ENCODE results near the gene PTPRF. TPM values are rescaled to one million over a fixed set of nuclear protein-coding genes. Genes with fewer than 3 reads are reported as not detected.
A peak's percentile ranks its signal among the peaks of the same experiment; 100 is the strongest.
"Not testable (repeated sequence)": the region's sequence is repeated elsewhere in the genome, so short reads cannot be mapped to it uniquely, and the experiment has no call there.

The PTPRF gene
- total and polyA plus RNA-seq, 3 experiments from 2014 or later, result 0.39 to 0.47 TPM; not detected in 1

DNA sequence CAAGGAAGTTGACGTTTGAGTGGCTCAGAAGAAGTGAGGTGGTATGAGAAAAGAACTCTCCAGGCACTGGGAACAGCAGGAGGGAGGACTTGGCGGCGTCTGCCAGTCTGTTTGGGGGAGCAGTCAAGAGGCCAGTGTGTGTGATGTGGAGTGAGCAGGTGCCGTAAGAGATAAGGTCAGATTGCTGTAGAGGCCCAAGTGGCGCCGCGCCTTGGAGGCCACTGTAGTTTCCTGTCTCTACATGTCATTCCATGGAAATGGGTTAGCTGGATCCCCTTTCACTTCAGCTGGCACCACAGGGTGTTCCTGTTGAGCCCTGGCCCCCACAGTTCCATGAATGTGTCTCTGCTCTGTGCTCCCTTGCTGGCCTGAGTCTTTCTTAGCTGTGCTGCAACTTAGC is 35.5 kb upstream of the PTPRF start:
- Mint-ChIP-seq H3K4me3 (no peak overlapping the region), H3K27ac (no peak overlapping the region), H3K9me3 (peaks cover 9 to 19% (median 12%) of the 10 kb centered on the region in 5 donors), H3K27me3 (peaks cover 13 to 38% of the 10 kb centered on the region in 2 donors), H3K36me3 (peaks cover 0 to 14% (median 0%) of the 10 kb centered on the region in 3 donors), H3K4me1 (no peaks in the 10 kb centered on the region)
- no peak overlapping the region for H3K4me3 ChIP-seq (ENCODE audit: low read length)
- no peaks in the 10 kb centered on the region for H3K27me3 ChIP-seq (ENCODE audit: insufficient read depth, low read length, poor library complexity, severe bottlenecking)
- H3K9me3 ChIP-seq (ENCODE audit: low read length), result no peaks in the 10 kb centered on the region
- H3K27ac ChIP-seq (ENCODE audit: low read depth, low read length), result no peak overlapping the region
- H3K4me1 ChIP-seq (ENCODE audit: insufficient read depth, low read length), result no peaks in the 10 kb centered on the region
- POLR2A ChIA-PET, result no interaction called here
- no peaks in the 10 kb centered on the region for H3K36me3 ChIP-seq (ENCODE audit: insufficient read depth, low read length)
- CTCF ChIA-PET, result no interaction called here
- no peak for DNase-seq

DNA sequence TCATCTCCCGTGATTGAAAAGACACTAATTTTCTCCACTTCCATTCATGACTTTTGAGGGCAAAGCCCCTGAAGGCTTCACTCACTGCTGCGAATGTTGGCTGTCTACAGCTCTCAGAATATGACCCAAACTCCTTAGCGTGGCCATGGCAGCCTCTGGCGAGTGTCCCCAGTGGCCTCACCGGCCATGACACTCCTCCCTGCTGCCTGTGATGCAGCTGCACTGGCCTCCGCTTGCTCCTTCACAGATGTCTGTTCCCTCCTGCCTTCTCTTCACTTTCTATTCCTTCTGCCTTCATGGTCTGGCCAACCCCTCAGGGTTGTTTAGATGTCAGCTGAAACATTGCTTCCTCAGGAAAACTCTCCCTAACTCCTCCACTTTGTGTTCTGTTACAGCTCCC is 30.8 kb upstream of the PTPRF start:
- peaks cover 12 to 46% of the 10 kb centered on the region in 2 donors for H3K27me3 Mint-ChIP-seq
- H3K4me1 Mint-ChIP-seq, result no peaks in the 10 kb centered on the region
- Histone ChIP-seq H3K36me3 (ENCODE audit: insufficient read depth, low read length) (no peaks in the 10 kb centered on the region), H3K4me1 (ENCODE audit: insufficient read depth, low read length) (no peaks in the 10 kb centered on the region), H3K4me3 (ENCODE audit: low read length) (no peak overlapping the region), H3K27ac (ENCODE audit: low read depth, low read length) (no peak overlapping the region), H3K27me3 (ENCODE audit: insufficient read depth, low read length, poor library complexity, severe bottlenecking) (no peaks in the 10 kb centered on the region), H3K9me3 (ENCODE audit: low read length) (no peaks in the 10 kb centered on the region)
- CTCF ChIA-PET, result no interaction called here
- H3K27ac Mint-ChIP-seq, result no peak overlapping the region
- H3K36me3 Mint-ChIP-seq, result no peaks in the 10 kb centered on the region
- H3K9me3 Mint-ChIP-seq, result no peaks in the 10 kb centered on the region
- DNase-seq, result no peak
- no peak overlapping the region for H3K4me3 Mint-ChIP-seq
- POLR2A ChIA-PET, result no interaction called here

DNA sequence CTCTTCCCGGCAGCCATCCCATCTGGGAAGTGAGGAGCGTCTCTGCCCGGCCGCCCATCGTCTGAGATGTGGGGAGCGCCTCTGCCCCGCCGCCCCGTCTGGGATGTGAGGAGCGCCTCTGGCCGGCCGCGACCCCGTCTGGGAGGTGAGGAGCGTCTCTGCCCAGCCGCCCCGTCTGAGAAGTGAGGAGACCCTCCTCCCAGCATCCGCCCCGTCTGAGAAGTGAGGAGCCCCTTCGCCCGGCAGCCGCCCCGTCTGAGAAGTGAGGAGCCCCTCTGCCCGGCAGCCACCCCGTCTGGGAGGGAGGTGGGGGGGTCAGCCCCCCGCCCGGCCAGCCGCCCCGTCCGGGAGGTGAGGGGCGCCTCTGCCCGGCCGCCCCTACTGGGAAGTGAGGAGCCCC is 28.9 kb upstream of the PTPRF start:
- H3K27ac Mint-ChIP-seq; H3K27me3 ChIP-seq (ENCODE audit: insufficient read depth, low read length, poor library complexity, severe bottlenecking); H3K36me3 Mint-ChIP-seq; H3K4me3 Mint-ChIP-seq; H3K27ac ChIP-seq (ENCODE audit: low read depth, low read length); H3K4me1 Mint-ChIP-seq; H3K9me3 ChIP-seq (ENCODE audit: low read length); H3K4me3 ChIP-seq (ENCODE audit: low read length); CTCF ChIA-PET; DNase-seq; H3K4me1 ChIP-seq (ENCODE audit: insufficient read depth, low read length); H3K9me3 Mint-ChIP-seq; H3K36me3 ChIP-seq (ENCODE audit: insufficient read depth, low read length); POLR2A ChIA-PET: not testable (repeated sequence)
- peaks cover 15 to 43% of the 10 kb centered on the region in 2 donors for H3K27me3 Mint-ChIP-seq

DNA sequence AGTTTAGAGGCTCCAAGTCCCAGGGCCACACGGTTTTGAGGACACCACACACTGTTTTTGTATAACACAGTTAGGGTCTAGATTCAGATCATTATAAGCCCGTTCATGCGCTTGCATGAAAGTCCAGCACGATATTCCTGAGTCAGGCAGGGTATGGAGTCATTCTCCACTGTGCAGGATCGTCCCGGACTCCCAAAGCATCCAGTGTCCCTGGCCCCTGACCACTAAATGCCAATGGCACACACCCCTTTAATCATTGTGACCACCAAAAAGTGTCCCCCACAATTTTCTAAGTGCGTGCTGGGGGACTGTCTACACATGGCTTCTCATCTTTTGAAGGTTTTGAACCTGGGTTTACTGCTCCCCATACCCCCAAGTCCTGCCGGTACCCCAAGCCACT is 27.1 kb upstream of the PTPRF start:
- CTCF ChIA-PET, result no interaction called here
- H3K27ac Mint-ChIP-seq, result peak overlapping the region in 1 of 8 donors; percentile 55
- DNase-seq, result no peak
- Histone ChIP-seq H3K36me3 (ENCODE audit: insufficient read depth, low read length) (no peaks in the 10 kb centered on the region), H3K4me3 (ENCODE audit: low read length) (no peak overlapping the region), H3K4me1 (ENCODE audit: insufficient read depth, low read length) (no peaks in the 10 kb centered on the region), H3K27me3 (ENCODE audit: insufficient read depth, low read length, poor library complexity, severe bottlenecking) (no peaks in the 10 kb centered on the region), H3K9me3 (ENCODE audit: low read length) (no peaks in the 10 kb centered on the region), H3K27ac (ENCODE audit: low read depth, low read length) (no peak overlapping the region)
- H3K4me3 Mint-ChIP-seq, result no peak overlapping the region
- no peaks in the 10 kb centered on the region for H3K4me1 Mint-ChIP-seq
- H3K36me3 Mint-ChIP-seq, result no peaks in the 10 kb centered on the region
- H3K9me3 Mint-ChIP-seq, result no peaks in the 10 kb centered on the region
- POLR2A ChIA-PET, result no interaction called here
- H3K27me3 Mint-ChIP-seq, result peaks cover 15 to 40% of the 10 kb centered on the region in 2 donors

- ChIA-PET POLR2A (no interaction called here), CTCF (no interaction called here)
- Mint-ChIP-seq H3K27ac (no peak overlapping the region), H3K4me3 (no peak overlapping the region), H3K27me3 (peaks cover 16 to 45% of the 10 kb centered on the region in 2 donors), H3K4me1 (no peaks in the 10 kb centered on the region), H3K9me3 (no peaks in the 10 kb centered on the region), H3K36me3 (no peaks in the 10 kb centered on the region)
- Histone ChIP-seq H3K27ac (ENCODE audit: low read depth, low read length) (no peak overlapping the region), H3K4me1 (ENCODE audit: insufficient read depth, low read length) (no peaks in the 10 kb centered on the region), H3K36me3 (ENCODE audit: insufficient read depth, low read length) (no peaks in the 10 kb centered on the region), H3K9me3 (ENCODE audit: low read length) (no peaks in the 10 kb centered on the region), H3K27me3 (ENCODE audit: insufficient read depth, low read length, poor library complexity, severe bottlenecking) (no peaks in the 10 kb centered on the region), H3K4me3 (ENCODE audit: low read length) (no peak overlapping the region)
- DNase-seq, result no peak
These were observed 25.5 kb upstream of the PTPRF start for GRCh38 chr1:43505077-43505780.

GRCh38 chr1:43506233-43506632 is 24.4 kb upstream of the PTPRF start:
- H3K36me3 Mint-ChIP-seq, result peaks cover 0 to under 1% (median 0%) of the 10 kb centered on the region in 3 donors
- H3K27ac Mint-ChIP-seq, result no peak overlapping the region
- no peaks in the 10 kb centered on the region for H3K4me1 ChIP-seq (ENCODE audit: insufficient read depth, low read length)
- no peaks in the 10 kb centered on the region for H3K36me3 ChIP-seq (ENCODE audit: insufficient read depth, low read length)
- H3K4me3 ChIP-seq (ENCODE audit: low read length), result no peak overlapping the region
- H3K27ac ChIP-seq (ENCODE audit: low read depth, low read length), result no peak overlapping the region
- H3K27me3 ChIP-seq (ENCODE audit: insufficient read depth, low read length, poor library complexity, severe bottlenecking), result no peaks in the 10 kb centered on the region
- no peaks in the 10 kb centered on the region for H3K4me1 Mint-ChIP-seq
- no peak for DNase-seq
- H3K27me3 Mint-ChIP-seq, result peaks cover 16 to 41% of the 10 kb centered on the region in 2 donors
- POLR2A ChIA-PET, result no interaction called here
- H3K9me3 Mint-ChIP-seq, result peaks cover 0 to under 1% (median 0%) of the 10 kb centered on the region in 5 donors
- CTCF ChIA-PET, result no interaction called here
- H3K9me3 ChIP-seq (ENCODE audit: low read length), result no peaks in the 10 kb centered on the region
- no peak overlapping the region for H3K4me3 Mint-ChIP-seq

GRCh38 chr1:43507296-43508295 is 23.1 kb upstream of the PTPRF start:
- ChIA-PET POLR2A (no interaction called here), CTCF (no interaction called here)
- peaks cover 16 to 41% of the 10 kb centered on the region in 2 donors for H3K27me3 Mint-ChIP-seq
- Histone ChIP-seq H3K36me3 (ENCODE audit: insufficient read depth, low read length) (no peaks in the 10 kb centered on the region), H3K27ac (ENCODE audit: low read depth, low read length) (no peak overlapping the region), H3K9me3 (ENCODE audit: low read length) (no peaks in the 10 kb centered on the region), H3K4me1 (ENCODE audit: insufficient read depth, low read length) (no peaks in the 10 kb centered on the region), H3K4me3 (ENCODE audit: low read length) (no peak overlapping the region), H3K27me3 (ENCODE audit: insufficient read depth, low read length, poor library complexity, severe bottlenecking) (no peaks in the 10 kb centered on the region)
- DNase-seq, result no peak
- no peak overlapping the region for H3K27ac Mint-ChIP-seq
- H3K4me1 Mint-ChIP-seq, result no peaks in the 10 kb centered on the region
- peaks cover 0 to 2% (median 0%) of the 10 kb centered on the region in 5 donors for H3K9me3 Mint-ChIP-seq
- no peak overlapping the region for H3K4me3 Mint-ChIP-seq
- H3K36me3 Mint-ChIP-seq, result peaks cover 0 to 2% (median 0%) of the 10 kb centered on the region in 3 donors

DNA sequence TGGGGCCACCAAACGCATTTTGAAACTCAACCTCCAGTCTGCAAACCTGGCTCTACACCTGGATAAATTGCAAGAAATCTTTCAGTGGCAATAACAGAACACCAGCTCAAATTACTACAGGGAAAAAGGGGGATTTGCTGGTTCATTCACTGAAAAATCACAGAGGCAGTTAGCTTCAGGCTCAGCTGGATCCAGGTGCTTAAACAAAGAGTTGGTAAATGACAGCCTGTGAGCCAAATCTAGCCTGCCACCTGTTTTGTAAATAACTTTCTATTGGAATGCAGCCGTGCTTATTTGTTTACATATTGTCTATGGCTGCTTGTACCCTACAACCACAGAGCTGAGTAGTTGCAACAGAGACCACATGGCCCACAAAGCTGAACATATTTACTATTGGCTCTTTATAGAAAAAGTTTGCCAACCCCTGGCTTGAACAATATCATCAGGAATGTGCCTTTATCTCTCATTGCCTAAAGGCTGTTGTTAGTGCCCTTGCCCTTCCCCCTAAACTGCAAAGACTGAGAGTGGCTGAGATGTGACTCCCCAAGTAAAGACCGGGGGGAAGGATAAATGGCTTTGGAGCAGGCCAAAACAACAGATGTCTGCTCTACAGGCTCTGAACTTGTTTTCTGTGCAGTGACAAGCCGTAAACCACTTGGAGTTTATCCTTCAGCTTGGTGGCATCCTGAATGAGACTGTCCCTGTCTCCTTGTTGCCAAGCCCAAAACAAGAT is 21.5 kb upstream of the PTPRF start:
- Mint-ChIP-seq H3K9me3 (peaks cover 0 to 2% (median 0%) of the 10 kb centered on the region in 5 donors), H3K36me3 (peaks cover 0 to 2% (median 0%) of the 10 kb centered on the region in 3 donors), H3K27me3 (peaks cover 12 to 30% of the 10 kb centered on the region in 2 donors), H3K4me1 (no peaks in the 10 kb centered on the region), H3K27ac (no peak overlapping the region), H3K4me3 (no peak overlapping the region)
- CTCF ChIA-PET, result no interaction called here
- POLR2A ChIA-PET, result no interaction called here
- no peak for DNase-seq
- Histone ChIP-seq H3K27ac (ENCODE audit: low read depth, low read length) (no peak overlapping the region), H3K4me1 (ENCODE audit: insufficient read depth, low read length) (no peaks in the 10 kb centered on the region), H3K36me3 (ENCODE audit: insufficient read depth, low read length) (no peaks in the 10 kb centered on the region), H3K9me3 (ENCODE audit: low read length) (no peaks in the 10 kb centered on the region), H3K27me3 (ENCODE audit: insufficient read depth, low read length, poor library complexity, severe bottlenecking) (no peaks in the 10 kb centered on the region), H3K4me3 (ENCODE audit: low read length) (no peak overlapping the region)
